ENCODE data around the gene CLCA1.
A peak's percentile ranks its signal among the peaks of the same experiment; 100 is the strongest.

Gene CLCA1

GRCh38 chr1:86423873-86424272 lies 44.9 kb upstream of the CLCA1 start, which contains the start of gene CLCA2:
Gene CLCA2, plus strand, starts transcription at chr1:86424171. Its CDS starts 77 bp downstream, at chr1:86424248.
- Histone ChIP-seq H4K20me1 (ENCODE audit: insufficient read depth) (no peaks in the 10 kb centered on the region), H3K27ac (no peak within 1 kb of the TSS), H3K36me3 (ENCODE audit: insufficient read depth) (no peaks in the 10 kb centered on the region), H3K27me3 (ENCODE audit: insufficient read depth, low read depth) (no peaks in the 10 kb centered on the region), H2AFZ (ENCODE audit: low read depth) (no peak within 1 kb of the TSS), H3K4me1 (ENCODE audit: low read depth, poor library complexity, severe bottlenecking) (no peaks in the 10 kb centered on the region), H3K4me3 (IDR thresholded peaks at IDR 0.05; ENCODE audit: insufficient read depth, low read depth, low read length) (no peak within 1 kb of the TSS), H3K4me2 (no peak within 1 kb of the TSS), H3K9ac (no peak within 1 kb of the TSS), H3K79me2 (ENCODE audit: insufficient read depth, low read depth) (no peaks in the 10 kb centered on the region)
- TF ChIP-seq CTCF (conservative IDR thresholded peaks at IDR 0.05; ENCODE audit: low read depth, low read length), result no peak

- TF ChIP-seq CTCF (conservative IDR thresholded peaks at IDR 0.05; ENCODE audit: low read depth, low read length), result no peak
- H4K20me1 ChIP-seq (ENCODE audit: insufficient read depth), result no peaks in the 10 kb centered on the region
- no peak overlapping the region for H3K27ac ChIP-seq
- H3K36me3 ChIP-seq (ENCODE audit: insufficient read depth), result no peaks in the 10 kb centered on the region
- H3K4me1 ChIP-seq (ENCODE audit: low read depth, poor library complexity, severe bottlenecking), result peaks cover 18% of the 10 kb centered on the region
- H2AFZ ChIP-seq (ENCODE audit: low read depth), result 0 out of 2 replicates have a peak overlapping the region, but pooled peaks have one; percentile 56
- H3K4me2 ChIP-seq, result peak overlapping the region; percentile 36; the same call in 1 of the 2 replicates
- no peak overlapping the region for H3K9ac ChIP-seq
- H3K79me2 ChIP-seq (ENCODE audit: insufficient read depth, low read depth), result no peaks in the 10 kb centered on the region
- no peak overlapping the region for H3K4me3 ChIP-seq (IDR thresholded peaks at IDR 0.05; ENCODE audit: insufficient read depth, low read depth, low read length)
- H3K27me3 ChIP-seq (ENCODE audit: insufficient read depth, low read depth), result no peaks in the 10 kb centered on the region
Observed at GRCh38 chr1:86429122-86429725, 39.5 kb upstream of the CLCA1 start.

GRCh38 chr1:86429835-86430234 lies 38.9 kb upstream of the CLCA1 start:
- H3K79me2 ChIP-seq (ENCODE audit: insufficient read depth, low read depth), result no peaks in the 10 kb centered on the region
- no peaks in the 10 kb centered on the region for H3K36me3 ChIP-seq (ENCODE audit: insufficient read depth)
- peaks cover 18% of the 10 kb centered on the region for H3K4me1 ChIP-seq (ENCODE audit: low read depth, poor library complexity, severe bottlenecking)
- H3K27me3 ChIP-seq (ENCODE audit: insufficient read depth, low read depth), result no peaks in the 10 kb centered on the region
- no peak overlapping the region for H3K9ac ChIP-seq
- H3K27ac ChIP-seq, result no peak overlapping the region
- no peak overlapping the region for H3K4me3 ChIP-seq (IDR thresholded peaks at IDR 0.05; ENCODE audit: insufficient read depth, low read depth, low read length)
- TF ChIP-seq CTCF (conservative IDR thresholded peaks at IDR 0.05; ENCODE audit: low read depth, low read length), result no peak
- H4K20me1 ChIP-seq (ENCODE audit: insufficient read depth), result no peaks in the 10 kb centered on the region
- peak overlapping the region; percentile 56 for H2AFZ ChIP-seq (ENCODE audit: low read depth)
- peak overlapping the region; percentile 36; the same call in 1 of the 2 replicates for H3K4me2 ChIP-seq

- no peaks in the 10 kb centered on the region for H3K79me2 ChIP-seq (ENCODE audit: insufficient read depth, low read depth)
- H3K27ac ChIP-seq, result no peak overlapping the region
- H2AFZ ChIP-seq (ENCODE audit: low read depth), result 0 out of 2 replicates have a peak overlapping the region, but pooled peaks have one; percentile 56
- H4K20me1 ChIP-seq (ENCODE audit: insufficient read depth), result no peaks in the 10 kb centered on the region
- H3K9ac ChIP-seq, result no peak overlapping the region
- H3K4me1 ChIP-seq (ENCODE audit: low read depth, poor library complexity, severe bottlenecking), result peaks cover 18% of the 10 kb centered on the region
- peak overlapping the region; percentile 36; the same call in 1 of the 2 replicates for H3K4me2 ChIP-seq
- H3K4me3 ChIP-seq (IDR thresholded peaks at IDR 0.05; ENCODE audit: insufficient read depth, low read depth, low read length), result no peak overlapping the region
- no peaks in the 10 kb centered on the region for H3K27me3 ChIP-seq (ENCODE audit: insufficient read depth, low read depth)
- TF ChIP-seq CTCF (conservative IDR thresholded peaks at IDR 0.05; ENCODE audit: low read depth, low read length), result no peak
- H3K36me3 ChIP-seq (ENCODE audit: insufficient read depth), result no peaks in the 10 kb centered on the region
Observed at GRCh38 chr1:86430376-86430775, 38.4 kb upstream of the CLCA1 start.

All from KMS-11 (cell line).